Measurements from ENCODE around the gene PMEPA1.

DNA sequence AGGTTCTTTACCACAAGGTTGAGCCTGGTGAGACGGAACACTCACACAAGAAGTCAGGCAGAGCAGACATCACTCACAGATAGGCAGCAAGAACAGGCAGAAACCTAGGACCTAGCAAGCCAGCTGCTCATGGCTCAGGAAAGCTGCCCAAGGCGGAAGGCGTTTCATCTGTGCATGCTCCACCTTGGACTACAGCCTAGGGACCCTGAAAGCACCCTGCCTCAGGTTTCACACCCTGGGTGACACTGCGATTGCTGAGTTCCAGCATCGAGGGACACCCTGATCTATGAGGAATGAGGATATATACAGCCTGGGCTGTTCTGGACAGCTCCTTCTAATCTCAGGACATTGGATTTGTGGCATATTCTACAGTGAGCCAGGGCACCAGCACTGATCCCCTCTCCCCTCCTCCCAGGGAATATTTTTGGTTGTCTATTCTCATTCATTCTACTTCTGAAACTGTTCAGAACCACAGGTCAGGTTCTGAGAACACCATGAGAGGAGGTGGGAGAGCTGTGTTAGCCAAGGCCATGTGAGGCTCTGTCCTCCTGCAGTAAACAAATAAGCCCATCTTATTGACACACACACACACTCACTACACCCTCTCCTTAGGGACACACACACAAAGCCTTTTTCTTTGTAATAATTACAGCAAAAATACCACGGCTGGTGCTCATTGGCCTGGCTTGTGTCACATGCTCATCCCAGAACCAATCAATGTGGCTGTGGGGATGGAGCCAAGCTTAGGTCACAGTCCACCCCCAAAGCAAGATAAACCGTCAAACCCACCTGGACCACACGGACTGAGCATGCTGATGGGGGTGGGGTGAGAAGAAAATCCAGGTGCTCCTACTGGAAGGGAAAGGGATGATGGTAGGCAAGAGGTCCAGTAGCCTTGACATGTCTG lies 26.3 kb upstream of the PMEPA1 start:
- TF ChIP-seq, protein P1, sequence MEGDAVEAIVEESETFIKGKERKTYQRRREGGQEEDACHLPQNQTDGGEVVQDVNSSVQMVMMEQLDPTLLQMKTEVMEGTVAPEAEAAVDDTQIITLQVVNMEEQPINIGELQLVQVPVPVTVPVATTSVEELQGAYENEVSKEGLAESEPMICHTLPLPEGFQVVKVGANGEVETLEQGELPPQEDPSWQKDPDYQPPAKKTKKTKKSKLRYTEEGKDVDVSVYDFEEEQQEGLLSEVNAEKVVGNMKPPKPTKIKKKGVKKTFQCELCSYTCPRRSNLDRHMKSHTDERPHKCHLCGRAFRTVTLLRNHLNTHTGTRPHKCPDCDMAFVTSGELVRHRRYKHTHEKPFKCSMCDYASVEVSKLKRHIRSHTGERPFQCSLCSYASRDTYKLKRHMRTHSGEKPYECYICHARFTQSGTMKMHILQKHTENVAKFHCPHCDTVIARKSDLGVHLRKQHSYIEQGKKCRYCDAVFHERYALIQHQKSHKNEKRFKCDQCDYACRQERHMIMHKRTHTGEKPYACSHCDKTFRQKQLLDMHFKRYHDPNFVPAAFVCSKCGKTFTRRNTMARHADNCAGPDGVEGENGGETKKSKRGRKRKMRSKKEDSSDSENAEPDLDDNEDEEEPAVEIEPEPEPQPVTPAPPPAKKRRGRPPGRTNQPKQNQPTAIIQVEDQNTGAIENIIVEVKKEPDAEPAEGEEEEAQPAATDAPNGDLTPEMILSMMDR (conservative IDR thresholded peaks at IDR 0.05; ENCODE audit: low read depth in 2 of 2), result no peak
- TF ChIP-seq EZH2 (IDR thresholded peaks at IDR 0.05; ENCODE audit: low read depth, unreplicated experiment) (no peak), POLR2AphosphoS5 (IDR thresholded peaks at IDR 0.05; ENCODE audit: low read depth) (no peak)

All from GM23338 (cell line).